Natural killer cell (primary cell): ENCODE data around the gene CACNA2D3. TPM values are rescaled to one million over a fixed set of nuclear protein-coding genes. Genes with fewer than 3 reads are reported as not detected.

Source experiments
- ATAC-seq, 3 donors: fragments of 150-1000 bp in 2 of 3; fragments of 200-7000 bp in 1 of 3; cut with Tn5 transposase; 1 replicate in 1 of 3; 2 replicates in 2 of 3; pipeline ENCODE4 v1.10.0; 2021; ENCODE audit warnings: mild to moderate bottlenecking in 2 of 3, moderate library complexity in 2 of 3
- DNase-seq, 2 donors: peaks; one replicate each; pipeline versions ENCODE4 v3.0.0 to v3.0.0-alpha.2; 2013 to 2021; ENCODE audit warnings: mixed read lengths in 1 of 2
- H3K27ac ChIP-seq: one replicate; pipeline ENCODE4 v1.5.1; 2013; ENCODE audit warnings: mild to moderate bottlenecking, low read length
- H3K27me3 ChIP-seq: one replicate; pipeline ENCODE4 v1.6.1; 2013; ENCODE audit warnings: low read length; ENCODE audit not compliant: control insufficient read depth, insufficient read depth
- H3K36me3 ChIP-seq: one replicate; pipeline ENCODE4 v1.6.1; 2013; ENCODE audit warnings: low read length; ENCODE audit not compliant: control insufficient read depth, insufficient read depth
- H3K4me1 ChIP-seq: one replicate; pipeline ENCODE4 v1.6.1; 2013; ENCODE audit warnings: low read length; ENCODE audit not compliant: control insufficient read depth, insufficient read depth
- H3K4me3 ChIP-seq: one replicate; pipeline ENCODE4 v1.5.1; 2013; ENCODE audit warnings: low read length
- H3K9me3 ChIP-seq: one replicate; pipeline ENCODE4 v1.6.1; 2013; ENCODE audit warnings: low read length; ENCODE audit not compliant: control insufficient read depth, insufficient read depth
- H3K27ac Mint-ChIP-seq, 2 donors: one replicate each; pipeline ENCODE4 v1.8.0; 2022; ENCODE audit warnings: mild to moderate bottlenecking in 2 of 2, mixed read lengths in 2 of 2, moderate library complexity in 1 of 2
- H3K27me3 Mint-ChIP-seq, 2 donors: one replicate each; pipeline ENCODE4 v1.8.0; 2022; ENCODE audit warnings: low read depth in 2 of 2, mixed read lengths in 2 of 2
- H3K36me3 Mint-ChIP-seq: one replicate; pipeline ENCODE4 v1.8.0; 2022; ENCODE audit warnings: mixed read lengths
- H3K4me1 Mint-ChIP-seq, 2 donors: one replicate each; pipeline ENCODE4 v1.8.0; 2022; ENCODE audit warnings: mixed read lengths in 2 of 2
- H3K4me3 Mint-ChIP-seq: one replicate; pipeline ENCODE4 v1.8.0; 2022; ENCODE audit warnings: mild to moderate bottlenecking, moderate library complexity, mixed read lengths
- H3K9me3 Mint-ChIP-seq, 2 donors: one replicate each; pipeline ENCODE4 v1.8.0; 2022; ENCODE audit warnings: mixed read lengths in 2 of 2
- WGBS: methylation state at CpG from one replicate; pipeline ENCODE4 v1.1.7; 2013; ENCODE audit warnings: missing lambda C conversion rate; ENCODE audit not compliant: insufficient coverage; 5-methylcytosine and 5-hydroxymethylcytosine counted together
- intact Hi-C: fragments of 100-400 bp; cut with micrococcal nuclease; formaldehyde crosslinking; loops from one replicate; pipeline ENCODE4 v1.14.2; 2022
- total RNA-seq, 4 donors: library from RNA; stranded (reverse); fragments of 120-200 nt in 1 of 4; gene quantifications; one replicate each; pipeline versions ENCODE4 v1.2.3 to v1.2.4, GENCODE V29; 2013 to 2022
- TF ChIP-seq, protein P1 (sequence below): fragments of 200-600 bp; IDR thresholded peaks from one replicate; pipeline ENCODE4 v1.8.0; 2022; ENCODE audit warnings: antibody characterized with exemption

The CACNA2D3 gene
- under 1 TPM in 1 of 3 donors, not detected in 2; 0.49 TPM for total RNA-seq
- total RNA-seq (2013) = 4.7 TPM

DNA sequence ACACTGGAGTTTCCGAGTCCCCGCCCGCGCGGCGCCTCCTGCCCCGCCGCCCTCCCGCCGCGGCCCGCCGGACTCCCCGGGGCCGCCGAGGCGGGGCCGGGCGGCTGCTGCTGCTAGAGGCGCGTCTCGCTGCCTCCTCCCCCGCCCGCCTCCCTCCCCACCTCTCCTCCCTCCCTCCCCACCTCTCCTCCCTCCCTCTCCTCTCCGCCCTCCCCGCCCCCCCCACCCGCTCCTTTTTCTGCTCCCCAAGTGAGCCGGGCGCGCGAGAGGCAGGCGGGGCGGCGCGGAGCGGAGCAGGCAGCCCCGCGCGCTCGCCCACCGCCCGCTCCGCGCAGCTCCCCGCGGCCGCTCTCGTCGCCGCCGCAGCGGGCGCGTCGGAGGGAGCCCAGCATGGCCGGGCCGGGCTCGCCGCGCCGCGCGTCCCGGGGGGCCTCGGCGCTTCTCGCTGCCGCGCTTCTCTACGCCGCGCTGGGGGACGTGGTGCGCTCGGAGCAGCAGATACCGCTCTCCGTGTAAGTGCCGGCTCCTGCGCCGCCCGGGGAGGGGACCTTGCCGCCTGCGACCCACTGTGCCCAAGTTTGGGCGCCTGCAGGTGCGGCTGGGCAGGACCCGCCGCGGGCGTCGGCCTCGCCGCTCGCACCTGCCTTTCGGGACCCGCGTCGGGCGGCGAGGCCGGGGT is at the start of gene CACNA2D3:
TSS of gene CACNA2D3 (plus strand) at position 229 of the 679 bp plus-strand sequence.
- Histone ChIP-seq H3K36me3 (no peaks in the 10 kb centered on the region), H3K27ac (no peak within 1 kb of the TSS), H3K4me1 (no peaks in the 10 kb centered on the region), H3K4me3 (no peak within 1 kb of the TSS), H3K9me3 (no peaks in the 10 kb centered on the region), H3K27me3 (peaks cover 21% of the 10 kb centered on the region)
- no peak within 1 kb of the TSS for H3K4me3 Mint-ChIP-seq
- WGBS = 1% methylated on average over 95 of the region's 100 CpGs
- no peak for DNase-seq
- H3K27me3 Mint-ChIP-seq = peaks cover 34 to 60% of the 10 kb centered on the region in 2 donors
- TF ChIP-seq, protein P1, sequence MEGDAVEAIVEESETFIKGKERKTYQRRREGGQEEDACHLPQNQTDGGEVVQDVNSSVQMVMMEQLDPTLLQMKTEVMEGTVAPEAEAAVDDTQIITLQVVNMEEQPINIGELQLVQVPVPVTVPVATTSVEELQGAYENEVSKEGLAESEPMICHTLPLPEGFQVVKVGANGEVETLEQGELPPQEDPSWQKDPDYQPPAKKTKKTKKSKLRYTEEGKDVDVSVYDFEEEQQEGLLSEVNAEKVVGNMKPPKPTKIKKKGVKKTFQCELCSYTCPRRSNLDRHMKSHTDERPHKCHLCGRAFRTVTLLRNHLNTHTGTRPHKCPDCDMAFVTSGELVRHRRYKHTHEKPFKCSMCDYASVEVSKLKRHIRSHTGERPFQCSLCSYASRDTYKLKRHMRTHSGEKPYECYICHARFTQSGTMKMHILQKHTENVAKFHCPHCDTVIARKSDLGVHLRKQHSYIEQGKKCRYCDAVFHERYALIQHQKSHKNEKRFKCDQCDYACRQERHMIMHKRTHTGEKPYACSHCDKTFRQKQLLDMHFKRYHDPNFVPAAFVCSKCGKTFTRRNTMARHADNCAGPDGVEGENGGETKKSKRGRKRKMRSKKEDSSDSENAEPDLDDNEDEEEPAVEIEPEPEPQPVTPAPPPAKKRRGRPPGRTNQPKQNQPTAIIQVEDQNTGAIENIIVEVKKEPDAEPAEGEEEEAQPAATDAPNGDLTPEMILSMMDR = no peak
- intact Hi-C loops = no loop called here
- no peak within 1 kb of the TSS for H3K27ac Mint-ChIP-seq
- no peak for ATAC-seq
- H3K9me3 Mint-ChIP-seq = no peaks in the 10 kb centered on the region
- no peaks in the 10 kb centered on the region for H3K4me1 Mint-ChIP-seq
- no peaks in the 10 kb centered on the region for H3K36me3 Mint-ChIP-seq

DNA sequence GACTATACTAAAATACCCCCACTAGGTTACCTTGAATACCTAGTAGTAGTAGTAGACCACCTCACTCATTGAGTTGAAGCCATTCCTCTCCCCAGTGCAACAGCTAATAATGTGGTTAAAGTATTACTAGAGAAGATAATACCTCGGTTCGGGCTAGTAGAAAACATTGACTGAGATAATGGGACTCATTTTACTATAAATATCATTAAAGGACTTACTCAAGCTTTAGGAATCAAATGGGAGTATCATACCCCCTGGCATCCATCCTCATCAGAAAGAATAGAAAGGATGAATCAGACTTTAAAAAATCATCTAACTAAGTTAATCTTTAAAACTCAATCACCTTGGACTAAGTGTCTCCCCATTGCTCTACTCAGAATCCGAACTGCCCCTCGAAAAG is 49.0 kb upstream of the CACNA2D3 start:
- Mint-ChIP-seq H3K9me3 (peaks cover 0 to 7% of the 10 kb centered on the region in 2 donors), H3K27ac (no peak overlapping the region), H3K4me3 (no peak overlapping the region), H3K36me3 (no peaks in the 10 kb centered on the region), H3K4me1 (no peaks in the 10 kb centered on the region), H3K27me3 (peaks cover 0 to 11% of the 10 kb centered on the region in 2 donors)
- no peak for DNase-seq
- no peaks in the 10 kb centered on the region for H3K27me3 ChIP-seq
- WGBS = 92% methylated on average over 2 of the region's 4 CpGs
- ATAC-seq = no peak
- H3K36me3 ChIP-seq = no peaks in the 10 kb centered on the region
- intact Hi-C loops = no loop called here
- H3K27ac ChIP-seq = no peak overlapping the region
- TF ChIP-seq, protein P1 = no peak
- peaks cover 16% of the 10 kb centered on the region for H3K9me3 ChIP-seq
- H3K4me3 ChIP-seq = no peak overlapping the region
- H3K4me1 ChIP-seq = no peaks in the 10 kb centered on the region

DNA sequence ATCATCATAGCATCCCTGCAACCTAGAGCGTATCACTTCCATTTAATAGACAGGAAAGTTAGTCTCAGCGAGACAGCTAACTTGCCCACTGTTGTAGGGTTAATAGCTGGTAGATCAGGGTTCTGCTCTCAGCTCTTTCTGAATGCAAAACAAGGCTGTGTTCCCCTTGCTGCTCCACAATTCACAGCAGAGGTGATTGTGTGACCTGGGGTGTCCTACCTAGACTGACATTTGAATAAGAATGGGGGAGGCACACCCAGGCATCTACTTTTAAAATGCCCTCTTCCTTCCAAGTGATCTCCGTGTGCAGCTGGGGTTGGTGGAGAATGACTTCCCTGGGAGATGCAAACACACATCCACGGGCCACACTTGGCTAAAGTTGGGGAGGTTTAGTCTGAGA is 43.0 kb upstream of the CACNA2D3 start:
- no peak overlapping the region for H3K4me3 Mint-ChIP-seq
- intact Hi-C loops = no loop called here
- no peaks in the 10 kb centered on the region for H3K4me1 ChIP-seq
- peaks cover 14 to 25% of the 10 kb centered on the region in 2 donors for H3K27me3 Mint-ChIP-seq
- H3K27ac Mint-ChIP-seq = no peak overlapping the region
- TF ChIP-seq, protein P1 = no peak
- no peak for DNase-seq
- H3K36me3 Mint-ChIP-seq = no peaks in the 10 kb centered on the region
- no peaks in the 10 kb centered on the region for H3K27me3 ChIP-seq
- WGBS = 24% methylated on average over 2 of the region's 4 CpGs
- H3K9me3 ChIP-seq = no peaks in the 10 kb centered on the region
- ATAC-seq = no peak
- no peaks in the 10 kb centered on the region for H3K36me3 ChIP-seq
- H3K4me1 Mint-ChIP-seq = no peaks in the 10 kb centered on the region
- H3K27ac ChIP-seq = no peak overlapping the region
- H3K4me3 ChIP-seq = no peak overlapping the region
- H3K9me3 Mint-ChIP-seq = no peaks in the 10 kb centered on the region
